Measurements from ENCODE around the gene DNAJC4. TPM values are rescaled to one million over a fixed set of nuclear protein-coding genes. Genes with fewer than 3 reads are reported as not detected.

DNAJC4 gene
- total RNA-seq, 1 donor from 2014 or later, result 19.0 TPM

DNA sequence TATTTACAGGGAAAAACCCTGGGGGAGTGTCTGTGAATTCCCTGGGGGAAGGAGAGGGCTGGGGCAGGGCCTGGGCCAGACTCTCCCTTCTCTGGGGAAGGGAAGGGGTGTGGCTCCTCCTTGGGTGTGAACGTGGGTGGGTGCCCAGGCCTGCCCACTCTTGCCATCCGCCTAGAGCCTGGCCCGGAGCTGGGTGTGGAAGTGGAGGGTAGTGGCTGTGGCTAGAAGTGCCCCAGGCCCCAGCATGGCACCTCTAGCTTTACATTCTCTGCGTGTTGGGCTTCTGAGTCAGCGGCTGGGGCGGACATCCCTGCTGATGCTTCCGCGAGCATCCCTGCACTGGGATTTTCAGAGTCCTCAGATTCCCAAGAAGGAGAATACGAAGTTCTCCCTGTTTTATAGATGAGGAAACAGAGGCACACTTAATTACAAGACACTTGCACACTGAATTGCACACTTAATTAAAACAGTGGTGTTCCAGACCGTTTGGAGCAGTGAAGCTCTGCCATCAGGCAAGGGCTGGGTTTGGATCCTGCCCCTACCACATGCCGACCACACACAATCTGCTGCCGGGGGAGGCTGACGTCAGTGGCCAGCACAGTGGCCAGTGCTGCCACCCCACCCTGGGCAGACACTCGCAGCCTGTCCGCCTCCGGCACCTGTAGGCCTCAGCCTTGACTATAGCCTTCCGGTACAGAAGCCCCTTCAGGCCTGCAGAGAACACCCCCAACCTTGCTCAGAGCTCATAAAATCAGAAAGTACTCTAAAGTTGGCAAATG lies 46.5 kb downstream of the DNAJC4 start:
- no peak for DNase-seq (ENCODE audit: low read depth in 2 of 2)

- no peak for DNase-seq (ENCODE audit: low read depth in 2 of 2)
Measured at GRCh38 chr11:64278576-64279190, 48.3 kb downstream of the DNAJC4 start.

DNA sequence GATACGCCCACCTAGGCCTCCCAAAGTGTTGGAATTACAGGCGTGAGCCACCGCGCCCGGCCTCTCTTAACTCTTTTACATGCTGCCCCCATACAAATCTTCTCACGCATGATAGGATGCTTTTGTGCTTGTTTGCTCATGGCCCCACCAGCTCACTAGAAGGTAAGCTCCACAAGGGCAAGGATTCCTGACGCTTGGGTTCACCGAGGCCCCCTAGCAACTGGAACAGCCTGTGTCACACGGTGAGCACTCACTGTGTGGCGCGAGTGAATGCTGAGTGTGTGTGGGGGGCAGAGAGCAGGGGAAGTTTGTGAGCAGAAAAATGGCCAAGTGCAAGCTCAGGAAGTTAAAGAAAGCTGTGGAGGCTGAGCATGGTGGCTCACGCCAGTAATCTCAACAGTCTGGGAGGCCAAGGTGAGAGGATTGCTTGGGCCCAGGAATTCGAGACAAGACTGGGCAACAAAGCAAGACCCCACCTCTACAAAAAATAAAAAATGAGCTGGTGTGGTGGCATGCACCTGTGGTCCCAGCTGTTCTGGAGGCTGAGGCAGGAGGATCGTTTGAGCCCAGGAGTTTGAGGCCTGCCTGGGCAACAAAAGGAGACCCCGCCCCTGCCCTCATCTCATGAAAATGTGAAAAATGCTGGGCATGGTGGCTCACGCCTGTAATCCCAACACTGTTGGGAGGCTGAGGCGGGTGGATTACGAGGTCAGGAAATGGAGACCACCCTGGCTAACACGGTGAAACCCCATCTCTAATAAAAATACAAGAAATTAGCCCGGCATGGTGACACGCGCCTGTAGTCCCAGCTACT lies 51.8 kb downstream of the DNAJC4 start:
- DNase-seq (ENCODE audit: low read depth in 2 of 2), result no peak

- DNase-seq (ENCODE audit: low read depth in 2 of 2), result no peak
Measured at GRCh38 chr11:64283092-64283491, 52.7 kb downstream of the DNAJC4 start.

Other genes starting within 250 kb of the DNAJC4 start
- gene OTUB1, start 244.1 kb upstream of the DNAJC4 start, total RNA-seq, result 46.2 and 51.6 TPM in 2 replicates
- gene FLRT1, start 194.6 kb upstream of the DNAJC4 start, total RNA-seq, result not detected in 2 replicates
- gene MACROD1, start 64.4 kb upstream of the DNAJC4 start, total RNA-seq, result 21.6 and 31.5 TPM in 2 replicates
- 93.5 and 111 TPM in 2 replicates for gene STIP1, start 44.4 kb upstream of the DNAJC4 start, total RNA-seq
- 4.4 and 9.6 TPM in 2 replicates for gene FERMT3, start 23.8 kb upstream of the DNAJC4 start, total RNA-seq
- 25.3 and 33.1 TPM in 2 replicates for gene TRPT1, start 4.4 kb upstream of the DNAJC4 start, total RNA-seq
- 26.2 and 37.3 TPM in 2 replicates for gene NUDT22, start 4.3 kb upstream of the DNAJC4 start, total RNA-seq
- 13.3 and 22.4 TPM in 2 replicates for gene VEGFB, start 4.0 kb downstream of the DNAJC4 start, total RNA-seq
- 39.2 and 75.4 TPM in 2 replicates for gene FKBP2, start 10.5 kb downstream of the DNAJC4 start, total RNA-seq
- gene PPP1R14B, start 16.4 kb downstream of the DNAJC4 start, total RNA-seq, result 153 and 159 TPM in 2 replicates
- 14.3 and 14.4 TPM in 2 replicates for gene PLCB3, start 21.0 kb downstream of the DNAJC4 start, total RNA-seq
- 54.3 and 65.9 TPM in 2 replicates for gene BAD, start 54.1 kb downstream of the DNAJC4 start, total RNA-seq
- gene GPR137, start 55.3 kb downstream of the DNAJC4 start, total RNA-seq, result 5.2 and 9.7 TPM in 2 replicates
- gene KCNK4, start 60.8 kb downstream of the DNAJC4 start, total RNA-seq, result not detected in 2 replicates
- 0.22 TPM in 1 of 2 replicates, not detected in the other for gene CATSPERZ, start 69.8 kb downstream of the DNAJC4 start, total RNA-seq
- gene ESRRA, start 75.0 kb downstream of the DNAJC4 start, total RNA-seq, result 33.8 and 53.6 TPM in 2 replicates
- 189 and 190 TPM in 2 replicates for gene TRMT112, start 87.0 kb downstream of the DNAJC4 start, total RNA-seq
- 217 and 266 TPM in 2 replicates for gene PRDX5, start 87.6 kb downstream of the DNAJC4 start, total RNA-seq
- gene CCDC88B, start 109.7 kb downstream of the DNAJC4 start, total RNA-seq, result 0.79 and 1.7 TPM in 2 replicates
- 21.4 and 24.8 TPM in 2 replicates for gene RPS6KA4, start 128.6 kb downstream of the DNAJC4 start, total RNA-seq

All from lung microvascular endothelial cell (primary cell).